DMS79 (cell line): ENCODE data around the gene KCNG2.

Experiments
- DNase-seq: peaks from one replicate; lab custom pipeline; 2025; lab: John Stamatoyannopoulos, UW

The KCNG2 gene

DNA sequence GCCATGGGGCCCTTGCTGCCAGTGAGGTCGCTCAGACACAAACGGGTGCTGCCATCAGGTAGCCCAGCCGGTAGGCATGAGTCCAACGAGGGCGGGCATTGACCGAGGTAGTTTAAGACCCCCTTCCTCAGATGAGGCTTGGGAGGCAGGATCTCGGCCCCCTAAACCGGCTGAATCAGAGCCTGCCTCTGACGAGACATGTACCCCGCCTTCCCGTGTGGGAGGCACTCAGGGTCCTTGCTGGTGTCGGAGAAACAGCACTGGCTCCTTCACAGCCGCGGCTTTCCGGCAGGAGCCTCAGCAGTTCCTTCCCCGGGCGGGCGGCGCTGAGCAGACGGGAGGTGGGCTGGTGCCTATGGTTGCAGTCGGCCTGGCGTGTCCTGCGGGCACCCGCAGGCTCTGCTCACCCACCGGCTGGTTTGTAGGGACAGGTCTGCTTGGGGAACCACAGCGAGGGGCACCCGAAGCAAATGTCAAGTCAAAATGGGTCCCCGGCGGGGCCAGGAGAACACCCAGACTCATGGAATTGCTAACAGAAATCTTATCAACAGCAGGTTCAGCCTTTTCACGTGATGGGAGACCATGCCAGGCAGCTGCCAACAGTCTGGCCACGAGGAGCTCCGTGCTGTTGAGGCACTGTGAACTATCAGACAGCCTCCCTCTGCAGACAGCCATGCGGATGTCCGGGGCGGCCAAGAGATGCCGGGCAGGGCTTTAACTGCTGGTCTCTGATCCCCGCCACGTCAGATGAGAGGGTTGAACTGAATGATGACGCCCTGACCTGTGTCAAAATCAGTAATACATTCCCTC, 2.8 kb downstream of the KCNG2 start:
- DNase-seq, result no peak

DNA sequence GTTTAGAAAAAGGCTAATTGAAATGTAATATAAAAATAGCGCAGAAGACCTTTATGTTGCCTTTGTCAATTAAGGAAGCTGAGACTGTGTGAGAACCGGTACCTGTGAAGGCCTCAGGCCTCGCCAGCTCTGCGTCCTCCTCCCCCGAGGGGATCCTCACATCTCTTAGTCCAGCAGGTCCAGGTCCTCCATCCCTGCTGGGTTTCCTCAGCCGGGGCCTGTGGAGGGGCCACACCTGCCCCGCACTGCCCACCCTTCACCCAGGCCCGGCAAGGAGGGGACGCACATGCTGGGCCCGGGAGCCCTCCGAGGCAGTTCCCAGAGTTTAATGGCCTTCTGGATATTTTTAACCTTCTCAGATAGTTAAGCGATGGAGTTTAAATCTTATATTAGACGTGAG, 3.5 kb downstream of the KCNG2 start:
- DNase-seq, result no peak

DNA sequence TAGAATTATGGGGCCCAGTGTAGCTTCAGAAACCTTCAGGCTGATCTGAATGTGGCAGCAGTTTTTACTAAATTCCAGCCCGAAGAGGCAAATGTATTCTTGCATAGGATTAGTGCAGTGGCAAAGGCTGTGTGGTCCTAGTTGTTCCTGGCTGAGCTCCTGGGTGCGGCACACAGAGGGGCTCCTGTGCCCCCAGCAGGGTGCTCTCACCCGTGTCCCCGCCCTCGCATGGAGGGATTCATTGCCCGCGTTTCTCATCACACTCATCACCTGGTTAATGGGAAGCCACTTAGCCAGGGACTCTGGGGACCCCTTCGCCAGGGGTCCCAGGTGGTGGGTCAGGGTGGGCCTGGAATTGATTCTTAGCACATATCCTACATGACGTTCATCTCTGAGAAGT, 3.9 kb downstream of the KCNG2 start:
- DNase-seq, result no peak

DNA sequence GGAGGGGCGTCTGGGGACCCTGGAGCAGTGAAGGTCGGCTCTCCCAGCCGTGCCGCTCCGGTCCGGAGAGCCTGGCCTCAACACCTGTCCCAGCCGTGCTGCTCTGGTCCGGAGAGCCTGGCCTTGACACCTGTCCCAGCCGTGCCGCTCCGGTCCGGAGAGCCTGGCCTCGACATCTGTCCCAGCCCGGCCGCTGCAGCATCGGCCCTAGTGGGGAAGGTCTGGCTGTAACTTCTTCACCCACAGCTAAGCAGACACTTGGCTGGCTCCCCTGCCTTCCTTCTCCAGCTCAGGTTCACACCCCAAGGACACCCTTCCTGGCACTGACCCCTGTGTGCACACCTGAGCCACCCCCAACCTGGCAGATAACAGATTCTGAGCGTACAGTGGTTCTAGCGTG, 4.6 kb downstream of the KCNG2 start:
- no peak for DNase-seq

DNA sequence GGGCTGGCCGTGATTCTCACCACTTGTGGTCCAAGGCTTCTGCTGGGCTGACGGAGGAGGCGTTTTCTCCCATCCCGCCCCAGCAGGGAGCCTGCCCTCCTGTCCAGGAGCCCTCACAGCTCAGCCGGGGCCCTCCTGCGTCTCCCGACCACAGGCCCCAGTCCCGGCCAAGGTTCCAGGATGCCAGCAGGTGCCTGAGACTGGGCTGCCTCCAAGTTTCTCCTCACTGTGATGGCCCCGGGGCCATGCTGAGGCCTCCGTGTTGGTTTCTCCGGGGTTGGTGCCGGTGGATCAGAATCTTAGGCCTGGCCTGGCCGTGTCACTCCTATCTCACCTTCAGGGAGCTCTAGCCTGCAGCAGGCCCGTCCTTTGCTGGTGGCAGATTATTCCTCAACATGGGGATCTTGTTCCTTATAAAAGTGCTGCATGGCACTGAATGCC, 5.9 kb downstream of the KCNG2 start:
- no peak for DNase-seq

DNA sequence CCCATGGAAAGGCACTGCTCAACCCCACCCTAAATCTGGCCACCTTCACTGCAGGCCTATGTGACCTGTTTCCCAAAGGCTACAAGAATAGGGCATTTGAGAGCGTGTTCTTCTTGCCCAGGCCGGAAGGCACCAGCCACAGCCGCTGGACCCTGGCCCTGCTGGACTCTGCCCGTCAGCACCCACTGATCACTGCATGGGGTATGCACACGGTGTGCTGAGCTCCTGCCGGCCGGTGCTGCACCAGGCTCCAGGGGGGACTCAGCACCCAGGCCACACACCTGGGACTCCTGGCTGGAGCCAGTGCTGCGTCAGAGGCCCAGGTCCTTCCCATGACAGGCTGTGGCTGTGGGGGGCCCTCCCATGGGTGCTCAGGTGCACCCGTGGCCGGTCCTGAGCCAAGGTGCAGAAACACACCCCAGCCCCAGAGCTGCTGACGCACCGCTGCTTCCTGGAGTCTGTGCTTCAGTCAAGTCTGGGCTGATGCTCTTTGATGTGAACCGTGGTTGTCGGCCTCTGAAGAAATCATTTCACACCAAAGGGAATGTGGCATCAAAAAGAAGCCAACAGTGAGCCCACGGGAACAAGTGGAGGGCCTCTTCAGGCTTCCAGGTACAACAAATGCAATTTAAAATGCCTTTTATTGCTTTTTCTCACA, 6.5 kb downstream of the KCNG2 start:
- no peak for DNase-seq

DNA sequence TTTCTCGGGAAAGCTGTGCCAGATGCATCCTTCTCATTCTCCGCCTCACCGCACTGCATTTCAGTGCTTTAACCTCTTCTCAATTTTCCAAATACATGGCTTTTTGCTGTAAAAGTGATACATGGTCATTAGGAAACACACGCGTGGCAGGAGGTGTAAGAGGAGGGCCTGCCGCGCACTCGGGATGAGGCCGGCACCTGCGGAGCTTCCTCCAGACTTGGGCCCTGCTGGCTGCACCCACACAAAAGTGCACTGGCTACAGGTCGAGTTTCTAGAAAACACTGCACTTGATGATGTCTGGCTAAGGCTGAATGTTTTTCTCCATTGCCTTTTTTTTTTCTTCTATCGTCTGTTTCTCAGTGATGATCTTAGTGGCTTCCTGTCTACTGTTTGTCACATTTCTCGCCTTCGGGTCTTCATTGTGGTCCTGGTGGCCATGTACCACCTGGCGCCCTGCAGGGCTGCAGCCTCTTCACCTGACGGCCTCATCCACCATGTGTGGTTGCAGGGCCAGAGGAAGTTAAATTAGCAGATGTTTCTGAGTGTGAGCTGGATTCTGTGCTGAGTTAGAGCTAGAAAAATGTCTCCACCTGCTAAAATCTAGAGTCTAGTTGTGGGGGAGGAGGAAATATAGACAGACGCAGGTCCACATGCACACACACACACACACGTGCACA, 7.6 kb downstream of the KCNG2 start:
- no peak for DNase-seq

DNA sequence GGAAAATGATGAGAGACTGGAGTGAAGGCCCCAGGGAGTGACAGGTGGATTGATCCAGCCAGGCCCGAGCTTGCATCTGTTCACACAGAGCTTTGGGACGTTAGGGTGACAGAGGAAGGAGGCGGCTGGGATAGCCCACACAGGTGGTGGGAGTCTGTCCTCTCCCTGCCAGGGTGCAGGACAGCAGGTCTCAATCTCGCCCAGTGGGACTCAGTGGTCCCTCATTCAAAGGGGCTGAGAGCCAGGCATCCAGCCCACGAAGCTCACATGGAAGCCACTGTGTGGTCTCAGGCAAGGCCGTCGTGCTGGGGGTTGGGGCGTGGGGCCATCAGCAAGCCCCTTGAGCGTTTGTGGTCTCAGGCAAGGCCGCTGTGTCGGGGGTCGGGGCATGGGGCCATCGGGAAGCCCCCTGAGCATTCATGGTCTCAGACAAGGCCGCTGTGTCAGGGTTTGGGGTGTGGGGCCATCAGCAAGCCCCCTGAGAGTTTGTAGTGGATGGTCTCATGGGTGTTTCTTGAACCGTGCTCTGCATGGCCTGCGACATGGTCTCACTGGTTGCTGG, 8.3 kb downstream of the KCNG2 start:
- no peak for DNase-seq

DNA sequence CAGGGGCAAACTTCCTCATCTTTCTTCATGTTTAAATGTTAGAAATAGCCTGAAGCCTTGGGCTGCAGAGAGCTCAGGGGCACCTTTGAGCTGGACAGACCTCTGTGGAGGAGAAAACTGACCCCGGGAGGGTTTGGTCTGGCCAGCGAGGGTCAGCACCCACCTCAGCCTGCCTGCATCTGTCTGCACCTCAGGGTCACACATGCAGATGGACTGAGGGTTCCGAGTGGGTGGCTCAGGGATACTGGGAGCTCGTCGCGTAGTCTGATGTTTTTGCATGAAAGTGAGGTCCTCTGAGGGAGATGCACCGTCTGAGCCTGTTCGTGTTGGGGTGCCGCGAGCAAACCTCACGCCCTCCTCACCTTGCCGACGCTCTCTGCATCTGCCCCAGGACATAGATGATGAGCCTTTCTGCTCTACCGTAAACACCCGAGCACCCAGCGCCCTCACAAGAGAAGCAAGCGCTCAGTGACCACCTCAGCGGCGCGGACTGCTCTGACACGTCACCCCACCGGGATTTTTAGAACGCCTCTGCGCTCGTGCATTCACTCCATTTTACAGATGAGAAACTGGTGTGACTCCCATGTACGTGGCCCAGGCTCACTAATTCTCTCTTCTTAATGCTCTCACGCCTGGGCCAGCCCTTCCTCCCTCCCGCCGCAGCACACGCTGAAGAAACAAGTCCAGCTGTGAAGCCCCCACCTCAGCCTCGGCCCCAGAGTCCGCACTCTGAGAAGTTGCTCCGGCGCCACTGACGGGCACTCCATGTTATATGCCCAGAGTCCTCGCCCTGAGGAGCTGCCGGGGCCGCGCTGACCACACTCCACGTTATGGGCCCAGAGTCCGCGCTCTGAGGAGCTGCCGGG, 9.5 kb downstream of the KCNG2 start:
- DNase-seq, result no peak

DNA sequence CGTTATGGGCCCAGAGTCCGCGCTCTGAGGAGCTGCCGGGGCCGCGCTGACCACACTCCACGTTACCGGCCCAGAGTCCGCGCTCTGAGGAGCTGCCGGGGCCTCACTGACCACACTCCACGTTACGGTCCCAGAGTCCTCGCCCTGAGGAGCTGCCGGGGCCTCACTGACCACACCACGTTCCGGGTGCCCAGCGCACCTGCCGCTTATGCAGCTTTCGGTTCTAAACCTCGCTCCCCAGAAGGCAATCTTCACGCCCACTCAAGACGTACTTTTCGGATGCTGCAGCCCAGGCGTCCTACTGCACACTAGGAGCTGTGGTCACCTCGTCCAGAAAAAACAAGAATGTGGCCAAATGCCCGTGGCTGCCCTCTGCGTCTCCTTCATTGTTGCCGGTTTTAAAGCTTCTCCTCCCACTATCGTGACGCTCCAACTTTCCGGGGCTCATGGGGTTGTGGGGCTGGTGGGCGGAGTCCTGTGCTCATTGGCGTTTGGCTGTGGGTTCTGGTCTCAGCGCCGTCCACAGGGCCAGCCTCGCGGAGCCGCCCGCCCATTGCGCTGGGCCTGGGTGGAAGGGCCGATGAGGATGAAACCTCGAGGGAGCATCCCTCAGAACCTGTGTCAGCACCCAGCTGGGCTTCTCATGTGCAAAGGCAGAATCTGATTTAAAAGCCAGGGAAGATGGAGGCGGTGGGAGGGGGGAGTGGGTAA, 11.9 kb downstream of the KCNG2 start:
- no peak for DNase-seq

DNA sequence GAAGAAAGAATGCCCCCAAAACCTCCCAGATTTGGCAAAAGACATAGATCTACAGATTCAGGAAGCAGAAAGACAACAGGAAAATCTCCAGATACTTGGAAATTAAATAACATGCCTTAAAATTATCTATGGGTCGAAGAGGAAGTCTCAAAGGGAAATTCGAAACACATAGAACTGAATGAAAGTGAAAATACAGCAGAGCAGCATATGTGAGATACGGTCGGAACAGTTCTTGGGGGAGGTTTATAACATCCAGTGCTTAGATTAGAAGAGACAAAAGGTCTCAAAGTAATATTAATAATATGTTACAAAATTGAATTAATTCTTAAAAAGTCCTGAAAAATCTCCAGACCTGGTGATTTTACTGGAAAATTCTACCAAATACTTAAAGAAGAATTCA, 14.3 kb downstream of the KCNG2 start:
- DNase-seq, result no peak

DNA sequence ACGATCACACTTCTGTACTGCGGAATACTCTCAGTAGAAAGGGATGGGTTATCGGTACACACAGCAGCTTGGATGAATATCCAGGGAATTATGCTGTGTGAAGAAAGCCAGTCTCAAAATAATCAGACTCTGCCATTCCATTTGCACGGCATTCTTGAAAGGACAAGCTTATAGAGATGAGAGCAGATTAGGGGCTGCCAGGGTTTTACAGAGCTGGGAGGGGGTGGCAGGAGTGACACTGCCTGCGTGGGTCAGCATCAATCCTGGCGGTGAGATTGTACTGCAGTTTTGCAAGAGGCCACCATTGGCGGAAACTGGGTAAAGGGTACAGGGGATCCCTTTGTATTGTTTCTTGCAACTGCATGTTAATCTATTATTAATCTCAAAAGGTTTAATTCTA, 16.6 kb downstream of the KCNG2 start:
- no peak for DNase-seq

DNA sequence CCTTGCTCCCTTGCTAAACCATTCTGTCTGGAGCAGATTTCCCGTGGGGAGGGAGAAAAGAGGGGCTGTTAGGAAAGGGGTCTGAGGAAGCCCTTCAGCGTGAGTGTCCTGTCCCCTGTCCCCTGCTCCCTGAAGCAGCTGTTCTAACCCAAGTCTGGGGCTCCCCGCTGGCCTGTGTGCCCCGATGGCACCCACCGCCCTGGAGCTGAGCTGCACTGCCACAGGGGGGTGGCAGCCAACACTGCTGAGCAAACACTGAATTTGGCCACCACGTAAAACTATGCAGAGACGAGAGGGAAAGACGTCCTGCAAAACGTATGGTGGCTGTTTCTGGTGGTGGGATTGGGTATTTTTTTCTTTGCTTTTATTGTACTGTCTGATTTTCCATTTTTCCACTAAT, 17.9 kb downstream of the KCNG2 start:
- no peak for DNase-seq

DNA sequence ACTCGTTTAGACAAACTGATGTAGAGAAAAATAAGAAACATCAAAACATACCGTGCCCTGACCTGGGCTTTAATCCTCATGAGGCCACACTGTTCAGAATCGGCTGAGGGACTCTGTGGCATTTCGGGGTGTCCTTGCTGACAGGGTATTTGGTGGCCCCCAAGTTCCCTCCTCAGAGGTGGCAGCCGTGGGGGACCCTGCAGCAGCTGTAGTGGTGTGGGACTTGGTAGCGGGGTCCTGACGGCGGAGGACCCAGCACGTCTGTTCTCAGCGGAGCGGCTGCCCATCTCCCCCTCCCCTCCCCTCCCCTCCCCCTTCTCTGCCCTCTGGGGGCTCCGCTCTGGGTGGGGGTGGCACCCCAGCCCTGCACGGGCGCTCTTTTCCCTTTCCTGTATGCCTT, 18.4 kb downstream of the KCNG2 start:
- DNase-seq, result no peak

DNA sequence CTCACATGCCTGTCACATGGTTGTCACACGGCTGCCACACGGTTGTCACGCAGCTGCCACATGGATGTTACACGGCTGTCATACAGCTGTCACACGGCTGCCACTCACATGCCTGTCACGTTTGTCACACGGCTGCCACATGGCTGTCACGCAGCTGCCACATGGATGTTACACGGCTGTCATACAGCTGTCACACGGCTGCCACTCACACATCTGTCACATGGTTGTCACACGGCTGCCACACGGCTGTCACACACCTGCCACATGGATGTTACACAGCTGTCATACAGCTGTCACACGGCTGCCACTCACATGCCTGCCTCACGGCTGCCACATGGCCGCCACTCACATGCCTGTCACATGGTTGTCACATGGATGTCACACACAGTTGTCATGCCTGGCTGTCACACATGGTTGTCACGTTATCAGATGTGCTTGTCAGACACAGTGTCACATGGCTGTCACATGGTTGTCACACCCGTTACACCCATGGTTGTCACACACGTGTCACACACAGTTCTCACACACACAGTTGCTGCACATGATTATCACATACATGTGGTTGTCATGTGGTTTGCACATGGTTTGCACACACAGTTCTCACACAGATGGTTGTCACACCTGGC, 19.4 kb downstream of the KCNG2 start:
- DNase-seq, result no peak

DNA sequence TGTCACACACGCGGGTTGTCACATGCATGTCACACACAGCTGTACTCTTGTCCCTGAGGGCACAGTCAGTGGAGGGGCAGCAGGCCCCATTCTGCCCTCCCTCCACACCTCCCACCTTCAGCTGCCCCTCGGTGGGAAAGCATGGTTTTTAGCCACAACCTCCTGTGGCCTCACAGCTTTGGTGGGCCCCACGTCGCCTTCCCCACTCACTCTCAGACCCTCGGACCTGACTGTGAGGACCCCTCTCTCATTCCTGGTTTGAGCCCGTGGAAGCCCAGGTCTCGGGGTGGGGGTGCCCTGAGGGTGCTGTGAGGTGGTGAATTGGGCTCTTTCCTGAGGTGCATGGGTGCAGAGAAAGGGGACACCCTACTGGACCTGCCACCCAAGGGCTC, 19.9 kb downstream of the KCNG2 start:
- DNase-seq, result no peak

DNA sequence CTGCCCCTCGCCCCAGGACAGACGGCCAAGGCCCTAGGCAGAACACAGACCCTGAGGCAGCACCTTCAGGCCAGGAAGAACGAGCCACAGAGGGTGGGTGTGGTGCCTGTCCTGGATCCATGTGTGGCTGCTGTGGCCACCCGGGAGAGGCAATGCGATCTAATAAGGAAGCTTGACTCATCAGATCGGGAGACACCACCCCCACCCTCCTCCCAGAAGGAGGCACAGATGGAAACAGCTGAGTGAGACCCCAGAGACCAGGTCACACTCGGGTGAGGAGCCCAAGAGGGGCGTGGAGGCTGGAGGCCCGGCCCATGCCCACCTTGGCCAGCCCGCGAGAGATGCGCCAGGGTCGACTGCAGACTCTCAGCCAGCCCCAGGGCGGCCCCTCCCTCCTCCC, 20.3 kb downstream of the KCNG2 start:
- no peak for DNase-seq

DNA sequence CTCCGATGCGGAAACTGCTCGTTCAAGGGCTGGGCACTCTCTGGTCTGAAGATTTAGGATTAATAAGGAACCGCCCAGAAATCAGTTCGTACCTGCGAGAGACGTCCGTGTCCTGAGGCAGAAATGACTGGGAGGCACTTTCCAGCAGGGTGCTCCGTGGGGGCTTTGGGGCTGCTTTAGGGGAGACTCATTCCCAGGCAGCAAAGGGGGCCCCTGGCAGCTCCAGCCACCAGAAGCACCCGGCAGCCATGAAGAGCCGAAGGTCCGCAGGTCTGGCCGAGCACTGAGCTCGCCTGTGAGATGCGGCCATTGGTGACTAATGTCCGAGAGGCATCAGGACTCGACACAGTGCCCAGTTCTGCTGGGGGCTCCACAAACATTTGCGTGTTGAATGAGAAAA, 20.9 kb downstream of the KCNG2 start:
- no peak for DNase-seq

DNA sequence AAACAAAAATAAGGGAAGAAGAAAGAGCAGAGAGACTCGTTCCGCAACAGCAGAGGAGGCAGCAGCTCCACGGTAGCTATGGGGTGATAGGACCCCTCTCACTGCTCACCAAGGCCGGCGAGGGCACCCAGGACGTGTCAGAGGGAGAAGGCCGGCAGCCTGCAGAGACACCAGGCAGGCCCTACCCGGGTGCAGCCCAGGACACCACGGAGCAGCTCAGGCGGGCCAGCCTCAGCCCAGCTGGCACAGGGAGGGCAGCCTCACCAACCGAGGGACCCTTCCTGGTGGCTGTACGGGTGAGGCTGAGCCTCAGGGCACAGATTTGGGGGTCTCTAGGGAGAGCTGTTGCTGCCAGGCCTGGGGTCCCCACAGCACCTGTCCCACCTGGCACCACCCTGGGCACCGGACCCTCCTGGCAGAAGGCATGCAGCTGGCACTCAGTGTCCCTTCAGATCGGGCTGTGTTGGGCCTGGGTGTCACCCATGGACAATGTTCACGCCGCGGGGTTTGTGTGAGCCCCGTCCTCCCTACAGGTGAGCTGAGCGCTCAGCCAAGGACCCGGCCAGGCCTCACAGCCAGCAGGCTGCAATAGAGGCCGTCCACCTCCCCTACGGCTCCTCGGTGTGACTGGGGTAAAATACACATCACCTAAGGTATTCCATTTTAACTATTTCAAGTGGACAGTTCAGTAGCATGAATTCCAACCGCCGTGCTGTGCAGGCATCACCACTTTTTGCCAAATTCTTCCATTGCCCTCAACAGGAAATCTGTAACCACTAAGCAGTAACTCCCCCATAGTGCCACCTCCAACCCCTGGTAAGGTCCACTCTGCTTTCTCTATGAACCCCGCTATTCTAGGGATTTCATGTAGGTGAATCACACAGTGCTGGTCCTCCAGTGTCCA, 21.6 kb downstream of the KCNG2 start:
- no peak for DNase-seq

DNA sequence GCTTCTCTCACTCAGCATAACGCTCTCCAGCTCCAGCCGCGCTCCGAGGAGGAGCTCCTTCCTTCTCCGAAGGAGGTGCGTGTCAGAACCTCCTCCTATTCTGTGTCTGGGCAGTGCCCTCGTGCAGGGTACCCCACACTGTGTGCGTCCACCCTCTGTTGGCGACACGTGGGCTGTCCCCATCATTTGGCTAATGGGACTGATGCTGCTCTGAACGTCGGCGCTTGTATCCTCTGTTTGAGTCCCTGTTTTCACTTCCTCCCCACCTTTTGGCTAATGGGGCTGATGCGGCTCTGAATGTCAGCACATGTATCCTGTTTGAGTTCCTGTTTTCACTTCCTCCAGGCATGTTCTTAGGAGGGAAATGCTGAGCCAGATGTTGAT, 22.2 kb downstream of the KCNG2 start:
- DNase-seq, result no peak
